ENCODE measurements around the gene OVCH2.
"Not testable (repeated sequence)": the region's sequence is repeated elsewhere in the genome, so short reads cannot be mapped to it uniquely, and the experiment has no call there.

OVCH2 gene, protein sequence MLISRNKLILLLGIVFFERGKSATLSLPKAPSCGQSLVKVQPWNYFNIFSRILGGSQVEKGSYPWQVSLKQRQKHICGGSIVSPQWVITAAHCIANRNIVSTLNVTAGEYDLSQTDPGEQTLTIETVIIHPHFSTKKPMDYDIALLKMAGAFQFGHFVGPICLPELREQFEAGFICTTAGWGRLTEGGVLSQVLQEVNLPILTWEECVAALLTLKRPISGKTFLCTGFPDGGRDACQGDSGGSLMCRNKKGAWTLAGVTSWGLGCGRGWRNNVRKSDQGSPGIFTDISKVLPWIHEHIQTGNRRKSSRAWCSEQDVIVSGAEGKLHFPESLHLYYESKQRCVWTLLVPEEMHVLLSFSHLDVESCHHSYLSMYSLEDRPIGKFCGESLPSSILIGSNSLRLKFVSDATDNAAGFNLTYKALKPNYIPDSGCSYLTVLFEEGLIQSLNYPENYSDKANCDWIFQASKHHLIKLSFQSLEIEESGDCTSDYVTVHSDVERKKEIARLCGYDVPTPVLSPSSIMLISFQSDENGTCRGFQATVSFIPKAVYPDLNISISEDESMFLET

DNA sequence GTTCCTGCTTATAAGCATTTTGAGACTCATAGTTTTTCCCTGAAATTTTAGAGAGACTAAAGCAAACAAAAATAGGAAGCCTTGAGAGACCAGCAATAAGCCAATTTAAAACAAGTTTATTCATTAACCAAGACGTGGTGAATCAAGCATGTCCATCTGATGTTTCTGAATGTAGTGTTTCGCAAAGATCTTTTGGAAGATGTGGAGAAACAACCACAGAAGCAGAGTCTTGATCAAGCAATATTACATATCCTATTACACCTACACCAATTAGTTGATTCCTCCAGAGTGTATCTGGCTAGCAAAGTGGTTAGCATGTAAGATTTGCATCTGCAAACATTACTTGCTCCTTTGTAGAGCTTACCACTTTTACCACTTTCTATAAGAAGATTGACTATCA, at the start of gene OVCH2:
Gene OVCH2 (minus strand): TSS at position 101 of the 400 bp plus-strand sequence. CDS start 83 bp downstream, at position 18.
- no peak for DNase-seq (ENCODE audit: low spot score)

DNA sequence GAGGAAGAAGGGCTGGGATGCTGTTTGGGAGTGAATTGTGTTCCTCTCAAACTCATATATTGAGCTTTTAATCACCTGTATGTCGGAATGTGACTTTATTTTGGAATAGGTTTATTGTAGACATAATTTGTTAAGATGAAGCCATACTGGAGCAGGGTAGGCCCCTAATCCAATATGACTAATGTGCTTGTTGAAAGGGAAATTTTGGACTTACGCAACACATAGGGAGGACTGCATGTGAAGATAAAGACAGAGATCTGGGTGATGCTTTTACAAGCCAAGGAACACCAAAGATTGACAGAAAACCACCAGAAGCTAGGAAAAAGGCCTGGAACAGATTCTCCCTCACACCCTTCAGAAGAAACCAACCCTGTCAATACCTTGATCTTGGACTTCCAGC, 43.2 kb upstream of the OVCH2 start:
- no peak for DNase-seq (ENCODE audit: low spot score)

DNA sequence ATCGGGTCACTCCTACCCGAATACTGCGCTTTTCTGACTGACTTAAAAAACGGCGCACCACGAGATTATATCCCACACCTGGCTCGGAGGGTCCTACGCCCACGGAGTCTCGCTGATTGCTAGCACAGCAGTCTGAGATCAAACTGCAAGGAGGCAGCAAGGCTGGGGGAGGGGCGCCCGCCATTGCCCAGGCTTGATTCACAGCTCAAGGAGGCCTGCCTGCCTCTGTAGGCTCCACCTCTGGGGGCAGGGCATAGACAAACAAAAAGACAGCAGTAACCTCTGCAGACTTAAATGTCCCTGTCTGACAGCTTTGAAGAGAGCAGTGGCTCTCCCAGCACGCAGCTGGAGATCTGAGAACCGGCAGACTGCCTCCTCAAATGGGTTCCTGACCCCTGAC, 28.5 kb upstream of the OVCH2 start:
- DNase-seq (ENCODE audit: low spot score), result not testable (repeated sequence)

DNA sequence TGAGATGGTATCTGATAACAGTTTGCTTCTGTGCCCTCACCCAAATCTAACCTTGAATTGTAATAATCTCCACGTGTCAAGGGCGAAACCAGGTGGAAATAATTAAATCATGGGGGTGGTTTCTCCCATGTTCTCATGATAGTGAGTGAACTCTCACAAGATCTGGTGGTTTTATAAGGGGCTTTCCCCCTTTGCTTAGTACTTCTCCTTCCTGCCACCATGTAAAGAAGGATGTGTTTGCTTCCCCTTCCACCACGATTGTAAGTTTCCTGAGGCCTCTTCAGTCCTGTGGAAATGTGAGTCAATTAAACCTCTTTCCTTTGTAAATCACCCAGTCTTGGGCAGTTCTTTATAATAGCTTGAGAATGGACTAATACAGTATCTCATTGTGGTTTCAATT, 8.5 kb upstream of the OVCH2 start:
- DNase-seq (ENCODE audit: low spot score), result no peak

DNA sequence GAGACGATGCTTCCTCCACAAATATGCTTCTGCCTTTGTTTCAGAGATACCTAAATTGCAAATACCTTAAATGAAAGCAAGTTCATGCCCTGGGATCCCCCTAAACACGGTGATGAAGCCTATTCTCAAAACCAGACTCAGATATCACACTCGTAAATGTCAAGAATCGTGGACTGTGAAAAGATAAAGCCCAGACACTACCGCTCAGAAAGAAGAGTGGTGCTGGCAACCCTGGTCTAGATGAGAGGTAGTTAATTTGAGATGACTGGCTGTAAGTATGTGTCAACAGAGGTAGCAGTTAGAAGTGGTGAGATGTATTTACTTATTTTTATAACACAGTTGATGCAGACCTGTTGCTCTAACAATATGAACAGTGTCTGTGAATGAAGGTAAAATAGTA, 2.5 kb downstream of the OVCH2 start:
- DNase-seq (ENCODE audit: low spot score), result no peak

DNA sequence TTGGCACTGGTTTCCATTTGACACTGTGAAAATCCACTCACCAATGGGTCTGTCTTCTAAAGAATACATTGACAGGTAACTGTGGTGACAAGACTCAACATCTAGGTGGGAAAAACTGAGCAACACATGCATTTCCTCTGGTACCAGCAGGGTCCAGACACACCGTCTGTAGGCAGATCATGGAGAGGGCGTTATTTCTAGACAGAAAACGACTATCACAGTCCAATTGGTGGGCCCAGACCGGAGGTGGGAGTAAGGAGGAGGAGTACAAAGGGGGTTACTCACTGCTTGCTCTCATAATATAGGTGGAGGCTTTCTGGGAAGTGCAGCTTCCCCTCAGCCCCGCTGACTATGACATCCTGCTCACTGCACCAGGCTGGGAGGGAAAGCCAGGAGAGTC, 9.9 kb downstream of the OVCH2 start:
- DNase-seq (ENCODE audit: low spot score), result no peak

DNA sequence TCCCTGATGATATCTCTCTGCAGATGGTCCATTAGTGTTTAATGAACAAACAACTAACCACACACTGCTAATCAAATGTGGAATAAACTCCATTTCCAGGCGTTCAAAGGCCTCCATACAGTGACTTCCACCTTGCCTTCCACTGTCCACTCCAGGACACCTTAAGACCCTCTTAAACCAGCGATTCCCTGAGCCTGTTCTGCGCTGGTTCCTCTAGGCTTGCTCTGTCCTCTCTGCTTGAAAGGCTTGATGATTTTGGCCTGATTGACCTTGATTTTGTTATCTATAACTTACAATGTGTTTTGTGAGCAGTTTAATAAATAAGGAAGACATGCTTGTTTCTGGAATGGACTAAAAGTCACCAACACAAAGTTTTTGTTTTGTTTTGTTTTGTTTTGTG, 12.0 kb downstream of the OVCH2 start:
- no peak for DNase-seq (ENCODE audit: low spot score)

DNA sequence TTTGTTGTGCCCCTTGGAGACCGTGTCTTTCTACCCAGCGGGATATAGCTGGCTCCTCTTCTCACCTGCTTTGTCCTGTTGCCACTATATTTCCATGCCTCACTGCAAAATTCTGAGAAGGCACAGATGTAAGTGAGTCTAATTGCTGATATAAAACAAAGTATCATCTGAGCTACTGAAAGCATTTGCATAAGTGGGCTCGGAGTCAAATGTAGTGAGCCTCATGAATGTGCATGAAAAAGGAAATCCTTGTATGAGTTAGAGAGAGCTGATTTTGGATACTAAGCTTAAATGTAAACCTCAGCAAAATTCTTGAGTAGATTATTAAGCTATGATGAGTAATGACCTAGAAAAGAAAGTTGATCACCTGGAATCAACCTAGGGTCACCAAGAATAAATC, 13.9 kb downstream of the OVCH2 start:
- no peak for DNase-seq (ENCODE audit: low spot score)

DNA sequence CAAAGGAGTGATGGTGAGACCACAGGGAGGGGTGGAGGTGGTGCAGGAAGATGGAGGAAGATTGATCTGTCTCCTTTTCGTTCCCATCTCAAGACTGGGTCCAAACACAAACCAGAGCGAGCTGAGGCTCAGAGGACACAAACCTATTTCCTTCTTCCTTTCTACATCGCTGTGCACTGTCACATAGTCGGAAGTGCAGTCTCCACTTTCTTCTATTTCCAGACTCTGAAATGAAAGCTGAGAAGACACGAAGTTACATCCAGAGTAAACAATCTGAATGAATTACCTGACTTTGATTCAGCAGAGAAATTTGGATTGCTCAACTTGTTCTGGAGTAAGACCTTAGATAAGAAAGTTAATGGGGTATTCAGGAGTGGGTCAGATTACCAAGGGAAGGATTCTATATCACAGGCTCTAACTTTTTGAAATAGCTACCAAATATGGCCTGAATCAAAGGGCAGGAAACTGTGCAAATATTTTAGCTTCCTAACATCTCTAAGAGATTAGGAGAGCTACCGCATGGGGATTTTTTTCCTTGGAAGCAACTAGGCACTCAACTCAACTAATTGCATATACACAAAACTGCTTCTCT, 14.4 kb downstream of the OVCH2 start:
- no peak for DNase-seq (ENCODE audit: low spot score)

DNA sequence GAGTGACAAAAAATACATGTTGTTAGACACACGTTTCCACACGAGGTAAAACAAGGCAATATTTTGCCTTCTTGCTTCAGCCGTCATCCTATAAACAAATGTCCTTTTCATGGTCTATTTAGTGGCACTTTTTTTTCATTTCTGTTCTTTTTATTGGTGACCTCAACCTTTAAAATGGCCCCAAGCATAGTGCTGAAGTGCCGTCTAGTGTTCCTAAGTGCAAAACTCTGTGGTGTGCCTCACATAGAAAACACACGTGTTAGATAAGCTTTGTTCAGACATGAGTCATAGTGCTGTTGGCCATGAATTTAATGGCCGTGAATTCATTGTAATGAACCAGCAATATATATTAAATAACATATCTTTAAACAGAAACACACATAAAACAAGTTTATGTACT, 15.6 kb downstream of the OVCH2 start:
- no peak for DNase-seq (ENCODE audit: low spot score)

DNA sequence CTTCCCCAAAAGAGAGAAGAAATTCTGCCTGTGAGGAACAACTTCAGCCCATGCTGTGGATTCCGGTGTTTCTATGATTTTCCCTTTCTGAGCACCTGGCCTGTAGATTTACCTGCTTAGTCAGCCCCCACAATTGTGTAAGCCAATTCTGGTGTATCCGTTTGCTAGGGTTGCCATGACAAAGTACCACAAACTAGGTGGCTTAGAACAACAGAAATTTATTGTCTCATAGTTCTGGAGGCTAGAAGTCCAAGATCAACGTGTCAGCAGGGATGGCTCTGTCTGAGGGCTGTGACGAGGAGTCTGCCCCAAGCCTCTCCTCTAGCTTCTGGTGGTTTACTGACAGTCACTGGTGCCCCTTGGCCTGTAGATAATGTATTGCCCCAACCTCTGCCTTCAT, 17.0 kb downstream of the OVCH2 start:
- no peak for DNase-seq (ENCODE audit: low spot score)

DNA sequence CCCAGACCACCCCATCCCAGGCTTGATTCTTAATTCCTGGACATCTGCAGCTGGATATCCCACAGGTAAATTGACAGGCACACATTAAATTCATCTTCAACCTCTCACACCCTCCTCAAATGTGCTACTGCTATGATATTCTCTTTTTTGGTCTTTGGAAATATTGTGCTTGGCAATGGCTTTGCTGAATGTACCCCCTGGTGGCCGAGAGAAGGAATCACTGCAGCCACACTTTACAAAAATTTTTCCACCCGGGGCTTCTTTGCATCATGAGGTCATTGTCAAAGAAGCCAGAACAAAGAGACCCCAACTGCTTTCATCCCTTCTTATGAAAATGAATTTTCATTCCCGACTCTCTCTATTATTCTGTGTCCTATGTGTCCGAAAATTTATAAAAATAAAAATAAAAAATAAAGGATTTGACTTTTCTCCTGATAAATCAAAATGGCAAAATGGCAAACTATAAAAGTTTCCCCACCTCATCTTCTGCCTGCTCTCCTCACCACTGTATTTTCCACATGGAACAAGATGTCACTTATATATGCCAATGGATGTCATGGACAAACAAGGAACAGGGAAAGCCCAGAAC, 17.9 kb downstream of the OVCH2 start:
- DNase-seq (ENCODE audit: low spot score), result peak; percentile 68

DNA sequence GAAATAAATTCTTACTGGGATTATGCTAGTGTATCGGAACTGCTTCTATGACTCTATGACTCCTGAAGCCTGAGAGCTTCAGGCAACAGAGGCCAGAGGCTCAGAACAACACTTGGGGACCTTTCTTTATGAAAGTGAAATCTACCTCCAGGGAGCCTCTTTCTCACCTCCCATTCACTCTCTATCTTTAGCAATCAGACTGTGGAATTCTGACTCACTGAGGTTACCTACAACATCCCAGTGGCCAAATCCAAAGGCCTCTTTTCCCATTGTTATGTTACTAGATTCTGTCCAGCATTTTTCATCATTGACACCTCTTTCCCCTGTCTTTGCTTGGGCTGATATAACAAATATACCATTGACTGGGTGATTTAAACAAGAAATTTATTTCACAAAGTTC, 18.9 kb downstream of the OVCH2 start:
- no peak for DNase-seq (ENCODE audit: low spot score)

DNA sequence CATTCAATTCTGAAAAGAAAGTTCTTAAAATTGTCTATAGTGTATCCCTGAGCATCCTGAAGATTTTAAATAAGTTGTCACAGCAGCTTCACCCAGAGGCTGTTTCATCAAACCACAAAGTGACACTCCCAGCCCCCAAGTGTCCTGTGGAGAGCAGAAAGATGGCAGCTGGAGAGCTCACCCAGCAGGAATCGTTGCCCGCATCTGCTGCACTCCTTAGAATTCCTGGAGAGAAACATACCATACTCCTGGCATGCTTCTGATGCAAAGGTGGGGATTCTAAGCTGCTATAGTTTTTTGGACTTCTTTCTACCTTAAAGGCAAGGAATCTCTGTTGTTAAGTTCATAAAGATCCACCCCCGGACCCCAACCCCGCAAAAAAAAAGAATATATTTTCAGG, 19.5 kb downstream of the OVCH2 start:
- no peak for DNase-seq (ENCODE audit: low spot score)

DNA sequence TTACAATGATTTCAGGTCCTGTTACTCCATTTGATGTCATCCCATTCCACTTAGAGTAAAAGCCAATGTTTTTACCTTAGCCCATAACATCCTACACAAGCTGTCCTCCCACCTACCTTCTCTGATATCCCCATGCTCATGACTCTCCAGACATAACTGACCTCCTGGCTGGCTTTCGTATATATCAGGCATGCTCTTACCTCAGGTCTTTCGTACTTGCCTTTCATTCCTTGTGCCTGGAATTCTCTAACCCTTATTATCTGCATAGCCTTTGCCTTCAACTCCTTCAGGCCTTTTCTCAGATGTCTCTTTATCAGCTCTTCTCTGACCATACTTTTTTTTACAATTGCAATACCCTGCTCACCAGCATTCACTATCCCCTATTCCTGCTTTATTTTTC, 22.7 kb downstream of the OVCH2 start:
- DNase-seq (ENCODE audit: low spot score), result no peak

DNA sequence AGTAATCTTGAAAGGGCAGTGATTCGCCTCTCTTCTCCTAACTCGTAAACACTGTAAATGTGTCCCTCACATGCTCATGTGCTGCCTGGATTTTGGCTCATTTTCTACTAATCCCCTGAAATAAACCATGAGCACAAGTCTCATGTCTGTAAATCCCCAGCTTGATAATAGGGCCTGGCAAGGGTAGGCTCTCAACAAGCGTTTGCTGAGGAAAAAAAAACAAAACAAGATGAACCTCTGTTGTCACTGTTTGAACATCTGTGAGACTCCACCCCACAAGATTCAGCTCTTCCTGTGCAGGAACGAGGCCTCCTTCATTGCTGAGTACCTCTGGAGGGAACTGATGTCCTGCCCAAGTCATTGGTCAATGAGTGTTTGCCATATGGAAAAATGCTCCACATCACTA, 28.5 kb downstream of the OVCH2 start:
- DNase-seq (ENCODE audit: low spot score), result no peak

DNA sequence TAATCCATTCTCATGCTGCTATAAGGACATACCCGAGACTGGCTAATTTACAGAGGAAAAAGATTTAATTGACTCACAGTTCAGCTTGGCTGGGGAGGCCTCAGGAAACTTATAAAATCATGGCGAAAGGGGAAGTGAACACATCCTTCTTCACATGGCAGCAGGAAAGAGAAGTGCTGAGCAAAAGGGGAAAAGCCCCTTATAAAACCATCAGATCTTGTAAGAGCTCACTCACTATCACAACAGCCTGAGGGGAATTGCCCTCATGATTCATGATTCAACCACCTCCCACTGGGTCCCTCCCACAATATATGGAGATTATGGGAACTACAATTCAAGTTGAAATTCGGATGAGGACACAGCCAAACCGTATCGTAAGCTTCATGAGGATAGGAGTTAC, 29.2 kb downstream of the OVCH2 start:
- DNase-seq (ENCODE audit: low spot score), result no peak

DNA sequence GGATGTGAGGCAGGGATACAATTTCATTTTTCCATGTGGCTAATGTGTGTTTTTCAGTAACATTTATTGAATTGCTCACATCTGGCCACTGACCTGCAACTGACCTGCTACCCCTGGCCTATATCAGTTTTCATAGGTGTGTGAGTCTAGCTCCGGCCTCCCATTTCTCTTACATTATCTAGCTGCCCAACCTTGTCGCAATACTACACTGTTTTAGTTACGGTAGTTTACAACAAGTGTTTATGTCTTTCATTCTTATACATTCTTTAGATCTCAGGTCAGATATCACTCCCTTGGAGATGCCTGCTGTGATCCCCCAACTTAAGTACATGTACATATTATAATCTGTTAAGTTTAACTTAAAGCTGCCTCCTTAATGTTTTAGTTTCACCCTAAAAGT, 30.6 kb downstream of the OVCH2 start:
- no peak for DNase-seq (ENCODE audit: low spot score)

DNA sequence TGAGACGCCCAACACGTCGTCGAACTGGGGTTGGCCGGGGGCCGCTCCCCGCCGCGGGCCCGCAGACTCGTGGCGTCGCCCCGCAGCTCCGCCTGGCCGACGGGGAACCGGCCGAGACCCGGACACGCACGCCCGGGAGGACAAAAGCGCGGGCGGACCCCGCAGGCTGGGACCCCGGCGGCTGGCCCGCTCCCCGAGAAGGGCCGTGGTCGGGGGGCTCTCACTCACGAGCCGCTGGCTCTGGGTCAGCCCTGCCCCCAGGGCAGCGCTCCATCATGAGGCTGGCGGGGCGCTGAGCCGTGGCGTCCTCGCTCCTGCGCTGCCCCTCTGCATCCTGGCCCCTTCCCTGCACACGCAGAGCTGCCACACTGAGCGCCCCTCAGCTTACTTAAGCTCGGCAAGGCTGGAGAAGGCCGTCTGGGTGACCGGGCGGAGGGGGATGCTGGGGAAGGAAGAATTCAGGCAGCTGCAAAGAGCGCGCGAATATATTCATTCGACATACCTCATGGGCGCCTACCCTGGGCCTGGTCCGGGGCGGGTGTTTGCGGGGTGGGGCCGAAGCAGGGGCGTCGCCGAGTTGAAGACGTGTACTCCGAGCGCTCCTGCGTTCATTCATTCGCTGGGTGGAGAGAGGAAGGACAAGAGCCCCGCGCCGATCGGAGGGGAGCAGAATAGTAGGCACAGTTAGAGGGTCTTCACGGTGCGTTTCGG, 32.4 kb downstream of the OVCH2 start:
- no peak for DNase-seq (ENCODE audit: low spot score)

DNA sequence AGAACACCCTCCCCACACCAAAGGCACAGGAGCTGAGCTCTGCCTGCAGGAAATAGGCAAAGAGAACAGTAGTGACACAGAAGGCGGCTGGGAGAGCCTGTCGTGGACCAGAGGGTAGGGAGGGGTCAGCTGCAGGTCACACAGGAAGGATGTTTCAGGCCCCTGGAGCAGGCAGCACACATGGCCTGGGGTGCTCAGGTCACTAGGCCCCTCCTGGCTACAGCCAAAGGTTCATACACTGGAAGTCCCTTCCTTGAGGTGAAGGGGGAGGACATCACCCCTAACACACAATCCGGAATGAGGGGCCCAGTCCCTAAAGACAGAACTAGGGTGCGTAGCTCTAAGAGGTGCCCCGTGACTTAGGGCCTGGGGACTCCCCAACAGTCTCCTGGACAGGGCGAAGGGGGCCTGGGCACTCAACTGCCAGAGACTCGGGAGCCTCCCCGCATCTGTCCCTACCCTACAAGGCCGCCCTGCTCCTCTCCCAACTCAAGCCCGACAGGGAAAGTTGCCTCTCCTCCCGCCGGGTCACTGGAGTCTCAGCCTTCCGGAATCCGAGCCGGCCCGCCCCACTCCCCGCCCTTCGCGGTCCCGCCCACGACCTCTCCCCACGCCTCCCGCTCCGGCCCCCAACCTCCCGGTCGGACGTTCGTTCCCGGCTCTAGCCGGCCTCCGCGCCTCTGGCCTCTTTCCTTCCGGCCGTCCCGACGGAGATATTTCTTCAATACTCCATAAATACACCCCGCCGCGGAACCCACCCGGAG, 33.1 kb downstream of the OVCH2 start, which contains the start of gene CYB5R2:
Gene CYB5R2 (minus strand): TSS at position 541 of the 764 bp plus-strand sequence. CDS start 675 bp downstream, outside the sequence.
- peak; percentile 65 for DNase-seq (ENCODE audit: low spot score)

DNA sequence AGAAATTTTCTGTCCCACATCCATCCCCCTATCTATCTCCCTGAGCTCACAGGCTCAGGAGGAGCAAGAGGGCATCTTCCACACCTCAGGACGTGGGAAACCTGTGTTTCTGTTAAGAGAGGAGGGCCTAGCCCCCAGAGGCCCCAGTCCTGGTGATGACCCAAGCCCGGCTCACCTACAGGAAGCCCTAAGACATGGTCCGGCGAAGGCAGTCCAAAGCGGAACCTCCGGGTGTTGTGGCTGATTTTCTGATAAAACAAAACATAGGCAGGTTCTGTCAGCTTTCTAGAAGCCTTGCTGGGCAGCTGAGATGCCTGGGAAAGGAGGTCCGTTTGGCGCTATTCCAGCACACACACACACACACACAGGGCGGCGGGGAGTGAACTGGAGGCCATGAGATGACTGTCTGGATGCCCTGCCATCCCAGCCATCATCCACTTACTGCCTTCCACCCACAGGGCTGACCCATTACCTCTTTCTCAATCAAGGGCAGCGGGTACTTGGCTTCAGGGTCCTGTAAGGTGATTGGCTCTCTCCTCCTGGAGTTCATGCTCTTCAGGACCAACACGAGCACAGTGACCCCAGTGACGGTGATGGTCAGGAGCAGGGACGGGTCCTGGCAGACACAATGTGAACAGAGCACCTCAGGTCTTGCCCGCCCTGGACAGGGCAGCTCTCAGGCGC, 33.9 kb downstream of the OVCH2 start:
- no peak for DNase-seq (ENCODE audit: low spot score)
